GM18858 (cell line): ENCODE measurements around the gene NIF3L1.
"Not testable (repeated sequence)": the region's sequence is repeated elsewhere in the genome, so short reads cannot be mapped to it uniquely, and the experiment has no call there.

Source experiments
- ATAC-seq: cut with Tn5 transposase; IDR thresholded peaks from one replicate; pipeline ENCODE4 v1.9.1; 2021; ENCODE audit not compliant: unreplicated experiment

NIF3L1 gene

GRCh38 chr2:200871151-200871550, 18.0 kb upstream of the NIF3L1 start:
- no peak for ATAC-seq

GRCh38 chr2:200873560-200873959, 15.6 kb upstream of the NIF3L1 start:
- ATAC-seq: no peak

GRCh38 chr2:200877443-200877842, 11.7 kb upstream of the NIF3L1 start:
- ATAC-seq: no peak

GRCh38 chr2:200878289-200878880, 10.8 kb upstream of the NIF3L1 start:
- no peak for ATAC-seq

GRCh38 chr2:200881715-200882249, 7.4 kb upstream of the NIF3L1 start:
- ATAC-seq: not testable (repeated sequence)

GRCh38 chr2:200899482-200899881, 10.3 kb downstream of the NIF3L1 start:
- ATAC-seq: no peak

- ATAC-seq: peak; percentile 90
These were observed 12.4 kb downstream of the NIF3L1 start for GRCh38 chr2:200901459-200902072.

- ATAC-seq: no peak
These were observed 16.6 kb downstream of the NIF3L1 start for GRCh38 chr2:200905618-200906296.

GRCh38 chr2:200909958-200910357, 20.8 kb downstream of the NIF3L1 start:
- ATAC-seq: no peak

GRCh38 chr2:200913654-200914053, 24.5 kb downstream of the NIF3L1 start:
- ATAC-seq: no peak

GRCh38 chr2:200922439-200922838, 33.3 kb downstream of the NIF3L1 start:
- no peak for ATAC-seq

- no peak for ATAC-seq
These were observed 40.4 kb downstream of the NIF3L1 start for GRCh38 chr2:200929334-200930249.

GRCh38 chr2:200930947-200931626, 41.9 kb downstream of the NIF3L1 start:
- no peak for ATAC-seq

GRCh38 chr2:200939832-200940231, 50.7 kb downstream of the NIF3L1 start:
- ATAC-seq: no peak

GRCh38 chr2:200943527-200944105, 54.4 kb downstream of the NIF3L1 start:
- no peak for ATAC-seq

- no peak for ATAC-seq
These were observed 55.6 kb downstream of the NIF3L1 start for GRCh38 chr2:200944467-200945394.

- no peak for ATAC-seq
These were observed 56.2 kb downstream of the NIF3L1 start for GRCh38 chr2:200945395-200945729.

GRCh38 chr2:200950378-200950777, 61.2 kb downstream of the NIF3L1 start:
- no peak for ATAC-seq
